Activated CD4-positive, alpha-beta T cell treated with anti-CD3 and anti-CD28 coated beads, Interleukin-2, amount 50 U/mL, for 24 hours (primary cell): ENCODE data around the gene PTPRN2.
"Not testable (repeated sequence)": the region's sequence is repeated elsewhere in the genome, so short reads cannot be mapped to it uniquely, and the experiment has no call there.

Experiments
- DNase-seq, 2 donors: peaks; one replicate each; pipeline ENCODE4 v3.0.0-alpha.2; 2020; ENCODE audit warnings: low read depth in 1 of 2, low spot score in 1 of 2

PTPRN2 gene

DNA sequence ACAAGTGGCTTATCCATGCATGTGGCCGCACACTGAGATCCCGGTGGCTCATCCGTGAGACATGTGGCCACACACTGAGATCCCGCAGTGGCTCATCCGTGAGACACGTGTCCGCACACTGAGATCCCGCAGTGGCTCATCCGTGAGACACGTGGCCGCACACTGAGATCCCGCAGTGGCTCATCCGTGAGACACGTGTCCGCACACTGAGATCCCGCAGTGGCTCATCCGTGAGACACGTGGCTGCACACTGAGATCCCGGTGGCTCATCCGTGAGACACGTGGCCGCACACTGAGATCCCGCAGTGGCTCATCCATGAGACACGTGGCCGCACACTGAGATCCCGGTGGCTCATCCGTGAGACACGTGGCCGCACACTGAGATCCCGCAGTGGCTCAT, 181.9 kb downstream of the PTPRN2 start:
- not testable (repeated sequence) for DNase-seq

DNA sequence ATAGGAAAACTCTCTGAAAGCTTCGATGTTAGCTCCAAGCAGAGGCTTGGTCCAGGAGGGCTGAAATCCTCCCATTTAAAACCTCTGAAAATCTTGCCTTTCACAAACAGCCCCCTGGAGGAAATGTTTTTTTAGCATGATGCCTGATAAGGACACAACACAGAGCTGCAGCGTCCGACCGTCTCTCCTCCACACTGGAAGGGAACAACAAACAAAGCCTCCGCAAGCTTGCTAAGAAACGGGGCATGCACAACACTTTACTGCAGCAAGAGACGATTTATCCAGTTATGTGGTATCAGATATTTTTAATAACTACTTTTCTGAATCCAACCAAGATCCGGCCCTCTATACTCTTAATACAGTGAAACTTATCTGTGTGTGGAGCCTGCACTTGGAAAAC, 182.3 kb downstream of the PTPRN2 start:
- no peak for DNase-seq

- no peak for DNase-seq
Measured at GRCh38 chr7:158404031-158404761, 183.4 kb downstream of the PTPRN2 start.

- no peak for DNase-seq
Measured at GRCh38 chr7:158403013-158403821, 184.4 kb downstream of the PTPRN2 start.

- no peak for DNase-seq
Measured at GRCh38 chr7:158402471-158402870, 185.2 kb downstream of the PTPRN2 start.

DNA sequence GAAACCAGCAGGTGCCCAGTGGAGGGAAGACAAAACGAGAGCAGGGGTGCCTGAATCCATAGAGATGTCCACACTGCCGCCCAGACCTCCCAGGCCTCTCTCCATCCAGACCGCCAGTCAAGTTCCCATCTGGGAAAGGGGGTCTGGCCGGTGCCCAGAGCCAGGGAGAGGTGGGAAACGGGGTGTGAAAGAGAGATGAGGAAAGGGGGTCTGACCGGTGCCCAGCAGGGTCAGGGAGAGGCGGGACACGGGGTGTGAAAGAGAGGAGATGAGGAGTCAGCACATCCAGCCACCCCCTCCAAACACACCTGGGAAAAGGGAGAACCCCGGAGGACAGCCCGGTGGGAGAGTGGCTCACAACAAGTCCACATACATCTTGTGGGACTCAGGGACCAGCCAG, 185.8 kb downstream of the PTPRN2 start:
- DNase-seq: no peak

GRCh38 chr7:158401295-158401694, 186.3 kb downstream of the PTPRN2 start:
- DNase-seq: no peak

DNA sequence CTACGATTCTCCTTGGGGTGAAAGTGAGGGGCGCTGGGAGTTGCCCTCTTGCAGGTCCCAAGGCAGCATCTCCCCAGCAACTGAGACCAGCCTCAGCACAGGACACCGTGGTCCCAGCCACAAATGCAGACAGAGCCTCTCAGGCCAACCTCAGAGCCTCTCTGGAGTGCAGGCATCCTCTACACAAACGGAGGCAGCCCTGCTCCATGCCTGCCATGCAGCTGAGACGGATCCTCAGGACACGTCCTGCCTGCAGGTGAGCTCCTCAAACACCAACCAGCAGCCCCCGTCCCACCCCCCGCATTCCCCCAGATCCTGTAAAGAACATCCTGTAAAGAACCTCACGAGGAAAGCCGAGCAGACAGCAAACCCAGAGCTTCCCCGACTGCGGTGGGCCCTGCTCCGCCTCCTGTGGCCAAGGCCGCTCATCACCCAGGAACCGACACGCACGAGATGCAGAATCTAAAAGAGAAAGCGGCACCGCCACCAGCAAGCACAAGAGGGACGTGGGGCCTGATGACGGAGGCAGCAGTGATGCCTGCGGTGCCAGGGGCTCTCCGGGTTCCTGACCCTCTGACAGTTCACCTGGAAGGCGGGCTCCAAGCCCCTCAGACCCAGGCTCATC, 186.9 kb downstream of the PTPRN2 start:
- DNase-seq: no peak

GRCh38 chr7:158399762-158400161, 187.9 kb downstream of the PTPRN2 start:
- no peak for DNase-seq

DNA sequence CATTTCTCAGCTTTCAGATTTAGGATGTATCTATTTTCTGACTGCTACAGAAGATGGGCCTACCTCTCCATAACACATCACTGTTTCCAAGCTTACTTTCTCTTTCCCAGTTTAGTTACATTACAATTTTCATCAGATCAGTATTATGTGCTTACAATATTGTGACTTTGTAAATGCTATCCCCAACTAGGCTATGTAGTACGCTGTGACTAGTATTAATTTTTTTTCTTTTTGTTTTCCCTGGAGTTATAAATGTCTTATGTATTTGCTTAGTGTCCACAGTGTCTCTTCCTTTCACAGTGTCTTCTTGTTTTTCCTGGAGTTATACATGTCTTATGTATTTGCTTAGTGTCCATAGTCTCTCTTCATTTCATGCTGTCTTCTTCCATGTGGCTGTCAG, 188.9 kb downstream of the PTPRN2 start:
- no peak for DNase-seq

DNA sequence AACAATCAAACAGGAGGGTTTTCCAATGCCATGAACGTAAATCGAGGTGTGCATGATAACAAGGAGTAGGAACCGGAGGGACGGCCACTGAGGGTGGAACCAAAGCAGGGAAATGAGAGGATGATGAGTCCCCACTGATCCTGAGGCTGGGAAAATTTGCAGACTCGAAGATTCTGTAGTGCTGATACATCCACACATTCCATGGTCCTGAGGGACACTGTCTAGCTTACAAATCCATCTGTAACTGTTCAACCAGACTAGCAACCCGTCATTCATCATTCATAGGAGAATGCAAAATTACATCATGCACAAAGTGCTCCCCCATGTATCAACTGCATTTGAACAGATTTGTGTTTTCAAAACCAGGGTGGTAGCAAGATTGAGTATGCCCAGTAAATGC, 189.7 kb downstream of the PTPRN2 start:
- no peak for DNase-seq

GRCh38 chr7:158396982-158397862, 190.4 kb downstream of the PTPRN2 start:
- DNase-seq: no peak

DNA sequence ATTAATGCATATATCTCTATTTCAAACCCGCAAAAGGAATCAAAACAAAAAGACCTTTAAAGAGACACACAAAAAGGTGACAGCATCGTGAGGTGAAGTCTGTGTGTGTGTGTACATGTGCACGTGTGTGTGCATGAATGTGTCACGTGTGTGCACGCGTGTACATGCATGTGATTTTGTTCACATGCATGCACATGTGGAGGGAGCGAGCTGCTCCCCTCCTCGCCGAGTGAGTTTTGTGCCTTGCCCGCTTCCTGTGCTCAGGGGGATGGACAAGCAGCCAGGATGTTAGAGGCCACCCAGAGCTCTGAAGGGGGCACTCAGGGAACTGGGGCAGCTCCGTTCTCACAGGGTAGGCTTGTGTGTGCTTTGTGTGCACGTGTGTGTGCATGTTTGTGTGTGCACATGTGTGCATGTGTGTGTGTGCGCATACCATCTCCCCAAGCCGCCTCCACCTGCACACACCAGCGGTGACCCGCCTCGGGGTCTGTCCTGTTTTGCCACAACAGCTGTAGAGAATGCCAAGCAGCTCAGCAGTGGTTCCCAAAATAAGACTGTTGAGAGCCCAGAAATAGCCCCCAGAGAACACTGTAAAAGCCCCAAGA, 191.2 kb downstream of the PTPRN2 start:
- no peak for DNase-seq

DNA sequence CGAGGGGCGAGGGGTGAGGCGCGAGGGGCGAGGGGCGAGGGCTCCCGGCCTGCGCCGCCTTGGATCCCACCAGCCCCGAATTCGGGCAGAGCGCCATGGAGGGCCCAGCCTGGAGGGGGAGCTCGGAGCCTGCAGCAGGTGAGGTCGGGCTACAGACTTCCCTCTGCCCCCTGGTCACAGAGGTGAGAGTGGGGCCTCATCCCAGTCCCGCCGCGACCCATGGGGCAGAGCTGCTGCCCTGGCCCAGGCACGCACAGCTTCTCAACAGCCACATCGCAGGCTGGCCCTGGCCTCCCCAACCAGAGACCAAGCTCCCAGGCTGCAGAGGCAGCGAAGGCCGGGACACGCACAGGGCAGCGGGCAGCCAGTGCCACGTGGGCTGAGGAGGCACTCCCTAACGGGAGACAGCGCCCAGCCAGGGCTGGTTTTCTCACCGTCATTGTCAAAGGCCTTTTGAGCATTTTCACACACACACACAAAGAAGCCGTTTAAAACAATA, 191.8 kb downstream of the PTPRN2 start:
- no peak for DNase-seq

DNA sequence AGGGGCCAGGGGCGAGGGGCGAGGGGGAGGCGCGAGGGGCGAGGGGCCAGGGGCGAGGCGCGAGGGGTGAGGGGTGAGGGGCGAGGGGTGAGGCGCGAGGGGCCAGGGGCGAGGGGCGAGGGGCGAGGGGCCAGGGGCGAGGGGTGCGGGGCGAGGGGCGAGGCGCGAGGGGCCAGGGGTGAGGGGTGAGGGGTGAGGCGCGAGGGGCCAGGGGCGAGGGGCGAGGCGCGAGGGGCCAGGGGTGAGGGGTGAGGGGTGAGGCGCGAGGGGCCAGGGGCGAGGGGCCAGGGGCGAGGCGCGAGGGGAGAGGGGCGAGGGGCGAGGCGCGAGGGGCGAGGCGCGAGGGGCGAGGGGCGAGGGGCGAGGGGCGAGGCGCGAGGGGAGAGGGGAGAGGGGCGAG, 192.3 kb downstream of the PTPRN2 start:
- DNase-seq: no peak

GRCh38 chr7:158394936-158395335, 192.7 kb downstream of the PTPRN2 start:
- peak; percentile 9 to 17 for DNase-seq

GRCh38 chr7:158393926-158394625, 193.5 kb downstream of the PTPRN2 start:
- no peak for DNase-seq

DNA sequence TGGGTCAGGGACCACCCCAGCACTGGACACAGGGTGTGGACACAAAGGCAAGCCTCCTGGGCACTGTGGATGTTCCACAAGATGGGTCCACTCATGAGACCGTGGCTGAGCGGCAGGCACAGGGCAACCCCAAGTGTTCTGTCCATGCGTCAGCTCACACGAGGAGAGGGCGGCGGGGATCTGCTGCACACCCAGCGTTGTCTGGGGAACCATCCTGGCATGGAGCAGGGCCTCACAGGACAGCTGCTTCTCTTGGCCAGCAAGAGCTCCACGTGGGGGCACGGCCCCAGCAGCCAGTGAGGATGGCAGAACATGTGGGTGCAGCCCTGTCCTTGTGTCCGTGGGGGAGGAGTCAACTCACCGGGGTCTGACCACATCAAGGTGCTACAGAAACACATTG, 195.4 kb downstream of the PTPRN2 start:
- no peak for DNase-seq

- DNase-seq: no peak
Measured at GRCh38 chr7:158391541-158391940, 196.1 kb downstream of the PTPRN2 start.

- DNase-seq: no peak
Measured at GRCh38 chr7:158391141-158391540, 196.5 kb downstream of the PTPRN2 start.
